Subcutaneous adipose tissue (tissue), 4 donors: ENCODE results near the gene MVK. TPM values are rescaled to one million over a fixed set of nuclear protein-coding genes. Genes with fewer than 3 reads are reported as not detected.

Experiments
- CTCF ChIP-seq: fragments of 450-650 bp; IDR thresholded peaks from one replicate; pipeline ENCODE4 v1.5.1; 2016; ENCODE audit warnings: low read depth, mild to moderate bottlenecking, control low read depth, antibody characterized with exemption, moderate library complexity
- total RNA-seq, 4 donors: library from RNA; depleted of rRNA; stranded (reverse); fragments of >200 nt; gene quantifications; one replicate each; pipeline ENCODE4 v1.1.0, GENCODE V29; 2016

Gene MVK
- total RNA-seq, 4 donors from 2014 or later, result 5.4 to 15.1 (median 11.5) TPM

GRCh38 chr12:109591041-109591440 is 17.4 kb downstream of the MVK start:
- no peak for TF ChIP-seq CTCF

GRCh38 chr12:109592195-109592904 is 18.8 kb downstream of the MVK start:
- no peak for TF ChIP-seq CTCF

- no peak for TF ChIP-seq CTCF
These were observed 19.3 kb downstream of the MVK start for GRCh38 chr12:109592905-109593272.

- no peak for TF ChIP-seq CTCF
These were observed 21.1 kb downstream of the MVK start for GRCh38 chr12:109594556-109595317.

- TF ChIP-seq CTCF, result no peak
These were observed 21.8 kb downstream of the MVK start for GRCh38 chr12:109595321-109595902.

GRCh38 chr12:109596418-109597244 is 23.0 kb downstream of the MVK start:
- no peak for TF ChIP-seq CTCF
